ENCODE data around the gene NAAA.
A peak's percentile ranks its signal among the peaks of the same experiment; 100 is the strongest.
"Not testable (repeated sequence)": the region's sequence is repeated elsewhere in the genome, so short reads cannot be mapped to it uniquely, and the experiment has no call there.

The NAAA gene

DNA sequence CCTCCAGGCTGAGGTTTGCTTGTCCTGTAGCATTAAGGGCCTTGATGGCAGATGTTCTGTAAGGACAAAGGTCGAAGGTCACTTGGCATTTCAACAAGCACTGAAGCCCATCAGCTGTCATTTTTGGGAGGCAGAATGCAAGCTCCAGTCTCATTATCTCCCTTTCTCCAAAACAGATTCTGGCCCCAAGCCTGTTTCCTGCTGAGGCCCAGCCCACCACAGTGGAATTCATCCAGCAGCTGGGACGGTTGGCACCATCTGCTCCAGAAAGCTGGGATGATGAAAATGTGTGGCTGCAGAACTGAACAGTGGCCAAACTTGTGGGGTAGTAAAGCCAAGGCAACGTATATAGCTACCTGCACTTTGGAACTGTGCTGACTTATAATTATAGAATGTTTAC lies 20.9 kb downstream of the NAAA start:
- DNase-seq (ENCODE audit: low read depth in 2 of 2), result no peak

DNA sequence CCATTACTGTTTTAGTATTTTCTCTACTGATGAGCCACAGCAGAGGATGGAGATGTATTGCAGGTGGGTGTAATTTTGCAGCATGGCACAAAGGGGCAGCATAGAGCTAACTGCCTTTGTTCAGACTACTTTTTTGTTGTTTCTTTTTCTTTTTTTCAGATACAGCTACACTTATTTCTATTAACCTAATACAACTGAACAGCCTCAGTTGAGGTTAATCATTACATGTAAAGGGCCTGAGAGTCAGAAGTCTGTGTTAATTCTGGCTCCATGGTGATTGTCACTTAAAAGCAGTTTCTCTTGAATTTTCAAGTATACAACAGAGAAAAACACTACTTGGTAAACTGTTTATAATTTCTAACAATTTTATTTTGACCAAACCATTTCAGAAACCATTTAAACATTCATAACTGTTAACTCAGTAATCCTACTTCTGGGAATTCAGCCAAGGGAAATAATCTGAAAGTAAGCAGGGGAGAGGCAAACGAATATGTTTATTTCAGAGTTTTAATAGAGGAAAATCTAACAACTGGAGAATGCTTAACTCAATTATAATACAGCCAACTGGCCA lies 24.6 kb downstream of the NAAA start:
- peak in 1 of 2 experiments; percentile 6 for DNase-seq (ENCODE audit: low read depth in 2 of 2)

DNA sequence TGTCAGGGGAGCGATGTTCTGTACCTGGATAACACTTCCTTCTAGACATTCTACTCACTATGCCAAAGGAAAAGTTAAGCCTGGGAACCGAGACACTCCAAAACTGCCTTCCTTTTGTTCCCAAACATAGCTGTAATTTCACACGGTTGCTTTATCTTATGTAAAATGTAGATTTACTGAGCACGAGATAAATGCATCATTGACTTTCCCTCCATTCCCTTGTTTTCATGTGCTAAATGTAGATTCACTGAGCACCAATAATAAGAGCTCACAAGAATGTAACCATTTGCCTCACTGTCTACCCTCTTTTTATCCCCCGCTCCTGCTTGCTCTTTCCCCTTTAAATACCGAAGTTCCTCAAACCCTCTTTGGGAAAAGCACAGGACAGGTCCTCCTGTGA lies 27.8 kb downstream of the NAAA start:
- DNase-seq (ENCODE audit: low read depth in 2 of 2), result no peak

DNA sequence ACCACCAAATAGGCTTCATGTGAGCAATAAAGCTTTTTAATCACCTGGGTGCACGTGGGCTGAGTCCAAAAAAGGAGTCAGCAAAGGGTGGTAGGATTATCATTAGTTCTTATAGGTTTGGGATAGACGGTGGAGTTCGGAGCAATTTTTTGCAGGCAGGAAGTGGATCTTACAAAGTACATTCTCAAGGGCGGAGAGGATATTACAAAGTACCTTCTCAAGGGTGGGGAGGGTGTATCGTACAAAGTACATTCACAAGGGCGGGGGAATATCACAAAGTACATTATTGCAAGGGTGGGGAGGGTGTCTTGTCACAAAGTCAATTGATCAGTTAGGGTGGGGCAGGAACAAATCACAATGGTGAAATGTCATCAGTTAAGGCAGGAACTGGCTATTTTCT lies 30.0 kb downstream of the NAAA start:
- DNase-seq (ENCODE audit: low read depth in 2 of 2), result not testable (repeated sequence)

DNA sequence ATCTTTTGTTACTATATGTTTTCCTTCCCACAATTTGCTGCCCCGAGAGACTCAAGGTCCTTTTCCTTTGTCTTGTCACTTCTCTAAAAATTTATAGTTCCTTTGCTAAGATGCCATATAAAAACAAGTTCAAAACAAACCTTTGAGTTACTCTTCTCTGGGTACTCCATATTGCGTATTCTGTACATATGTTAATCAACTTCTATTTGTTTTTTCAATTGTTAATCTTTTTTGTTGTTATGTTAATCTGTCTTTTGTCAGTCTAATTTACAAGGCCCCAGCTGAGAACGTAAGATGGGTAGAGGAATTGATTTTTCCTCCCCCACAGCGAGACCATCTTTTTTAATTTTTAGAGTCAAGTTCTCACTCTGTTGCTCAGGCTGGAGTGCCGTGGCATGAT lies 31.4 kb downstream of the NAAA start:
- no peak for DNase-seq (ENCODE audit: low read depth in 2 of 2)

DNA sequence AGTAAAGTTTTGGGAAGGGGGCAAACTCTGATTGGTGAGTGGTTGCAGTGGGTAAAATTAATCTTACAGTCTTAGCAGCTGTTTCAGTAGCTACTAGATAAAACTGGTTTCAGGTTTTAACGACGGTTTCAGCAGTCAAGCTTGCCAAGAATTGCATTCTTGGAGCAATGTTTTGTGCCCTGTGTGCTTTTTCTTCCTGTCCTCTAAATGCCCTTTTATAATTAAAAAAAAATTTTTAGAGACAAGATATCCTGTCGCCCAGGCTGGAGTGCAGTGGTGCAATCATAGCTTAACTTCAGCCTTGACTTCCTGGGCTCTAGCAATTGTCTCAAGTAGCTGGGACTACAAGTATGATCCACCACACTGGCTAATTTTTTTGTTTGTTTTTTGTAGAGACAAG lies 32.3 kb downstream of the NAAA start:
- no peak for DNase-seq (ENCODE audit: low read depth in 2 of 2)

DNA sequence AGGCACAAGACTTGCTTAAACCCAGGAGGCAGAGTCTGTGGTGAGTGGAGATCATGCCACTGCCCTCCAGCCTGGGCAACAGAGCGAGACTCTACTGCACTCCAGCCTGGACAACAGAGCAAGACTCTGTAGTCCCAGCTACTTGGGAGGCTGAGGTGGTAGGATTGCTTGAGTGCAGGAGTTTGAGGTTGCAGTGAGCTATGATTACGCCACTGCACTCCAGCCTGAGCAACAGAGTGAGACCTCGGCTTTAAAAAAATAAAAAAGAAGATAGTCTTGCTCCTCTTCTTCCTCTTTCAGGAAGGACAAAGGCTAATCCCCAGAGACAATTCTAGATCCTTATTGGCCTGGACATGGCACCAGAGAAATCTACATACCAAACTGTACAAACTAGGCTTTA lies 32.8 kb downstream of the NAAA start:
- no peak for DNase-seq (ENCODE audit: low read depth in 2 of 2)

DNA sequence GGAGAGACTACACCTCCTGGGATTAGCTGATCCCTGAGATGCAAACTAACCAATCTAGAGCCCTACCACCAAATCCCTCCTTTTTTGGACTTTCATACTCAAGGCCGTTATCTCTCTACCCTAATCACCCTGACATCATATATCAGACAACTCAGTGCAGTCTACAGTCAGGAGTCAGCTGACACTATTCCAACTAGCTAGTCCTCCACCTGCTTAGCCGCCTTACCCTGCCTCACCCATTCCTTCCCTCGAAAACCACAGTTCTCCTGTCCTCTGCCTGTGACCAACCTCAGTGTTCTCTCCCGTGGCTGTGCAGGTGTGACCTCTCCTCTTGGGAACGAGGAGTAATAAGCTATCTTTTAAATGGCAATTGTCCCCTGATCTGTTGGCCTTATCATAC lies 36.7 kb downstream of the NAAA start:
- no peak for DNase-seq (ENCODE audit: low read depth in 2 of 2)

DNA sequence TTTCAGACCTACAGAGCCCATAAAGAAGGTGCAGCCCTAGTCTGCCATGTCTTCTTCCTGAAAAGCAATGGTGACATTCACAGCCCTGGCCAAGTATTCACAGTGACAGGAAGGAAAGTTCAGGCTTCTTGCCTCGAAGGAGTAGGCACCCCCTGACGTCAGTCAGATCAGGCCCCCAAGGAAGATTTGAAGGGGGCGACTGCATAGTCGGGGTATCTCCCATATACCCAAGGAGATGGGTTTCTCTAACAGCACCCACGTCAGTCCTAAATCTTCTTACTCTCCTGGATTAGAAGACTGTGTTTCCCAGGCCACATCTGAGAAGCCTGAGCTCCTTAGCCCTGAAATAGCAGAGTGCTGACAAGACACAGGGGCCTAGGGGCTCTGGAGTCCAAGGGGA lies 38.5 kb downstream of the NAAA start, which contains the start of gene PPEF2:
Gene PPEF2 (minus strand): TSS at position 101 of the 400 bp plus-strand sequence. CDS start 6,127 bp downstream, outside the sequence.
- DNase-seq (ENCODE audit: low read depth in 2 of 2), result no peak

DNA sequence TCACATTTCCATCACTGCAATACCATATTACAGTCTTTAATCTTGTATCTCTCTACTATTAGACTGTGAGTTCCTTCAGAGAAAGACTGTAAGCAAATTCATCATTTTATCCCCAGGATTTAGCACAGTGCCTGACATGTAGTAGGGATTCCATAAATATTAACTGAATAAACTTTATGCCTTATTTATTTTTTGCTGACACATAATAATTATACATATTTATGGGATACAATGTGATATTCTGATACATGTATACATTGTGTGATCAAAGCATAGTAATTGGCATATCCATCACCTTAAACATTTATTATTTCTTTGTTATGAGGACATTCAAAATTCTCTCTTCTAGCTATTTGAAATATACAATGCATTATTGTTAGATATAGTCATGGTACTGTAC lies 42.3 kb downstream of the NAAA start:
- no peak for DNase-seq (ENCODE audit: low read depth in 2 of 2)

DNA sequence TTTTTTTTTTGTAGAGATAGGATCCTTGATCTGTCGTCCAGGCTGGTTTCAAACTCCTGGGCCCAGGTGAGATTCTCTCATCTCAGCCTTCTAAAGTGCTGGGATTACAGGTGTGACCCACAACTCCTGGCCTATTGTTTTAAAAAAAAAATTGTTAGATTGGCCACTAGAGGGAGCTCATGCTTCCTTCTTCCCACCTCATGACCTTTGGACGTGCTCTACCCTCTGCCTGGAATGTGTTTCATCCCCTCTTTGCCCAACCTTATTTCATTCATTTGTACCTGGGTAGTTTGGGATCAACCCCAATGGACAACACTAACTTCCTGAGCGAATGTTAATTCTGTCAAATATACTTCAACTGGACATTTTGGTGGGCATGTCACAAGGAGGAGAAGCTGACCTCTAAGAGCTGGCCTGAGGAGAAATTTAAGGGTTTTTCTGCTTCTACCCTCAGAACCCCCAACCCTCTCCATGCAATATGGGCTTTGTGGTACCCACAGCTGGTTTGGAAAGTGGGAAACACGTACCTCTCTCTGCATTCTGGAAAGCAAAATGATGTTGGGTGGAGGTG lies 45.0 kb downstream of the NAAA start:
- DNase-seq (ENCODE audit: low read depth in 2 of 2), result no peak

DNA sequence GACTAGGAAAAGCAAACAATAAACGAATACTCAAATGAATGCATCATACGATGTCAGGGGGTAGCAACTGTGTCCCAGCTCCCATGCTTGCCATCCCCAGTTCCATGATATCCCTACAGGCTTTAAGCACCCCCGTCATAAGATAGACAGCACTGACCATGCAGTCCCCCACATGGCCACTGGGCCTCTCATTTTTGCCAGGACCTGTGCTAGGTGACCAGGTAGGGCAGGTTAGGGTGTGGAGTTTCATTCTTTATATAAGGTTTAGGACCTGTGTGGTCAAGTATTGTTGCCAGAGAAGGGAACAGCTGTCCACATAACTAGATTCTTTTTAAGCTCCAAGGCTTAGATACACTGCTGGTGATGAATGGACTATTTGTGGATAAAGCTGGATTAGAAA lies 48.3 kb downstream of the NAAA start:
- no peak for DNase-seq (ENCODE audit: low read depth in 2 of 2)

DNA sequence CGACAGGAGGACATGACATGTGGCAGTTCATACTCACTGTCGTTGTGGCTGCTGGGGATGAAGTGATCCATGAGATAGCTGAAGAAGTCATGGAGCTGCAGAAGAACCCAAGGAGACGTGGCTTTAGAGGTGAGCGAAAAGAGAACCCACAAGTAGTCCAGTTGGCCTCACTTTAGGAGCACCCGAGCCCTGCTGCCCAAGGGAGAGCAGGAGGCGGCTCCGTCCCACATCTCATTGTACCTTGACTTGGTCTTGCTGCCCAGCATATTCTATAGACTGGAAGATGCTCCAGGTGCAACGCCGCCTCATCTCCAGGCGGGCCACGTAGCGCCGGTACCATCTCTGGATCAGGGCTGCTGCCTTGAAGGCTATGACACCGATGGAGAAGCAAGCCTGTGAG lies 49.2 kb downstream of the NAAA start:
- no peak for DNase-seq (ENCODE audit: low read depth in 2 of 2)

DNA sequence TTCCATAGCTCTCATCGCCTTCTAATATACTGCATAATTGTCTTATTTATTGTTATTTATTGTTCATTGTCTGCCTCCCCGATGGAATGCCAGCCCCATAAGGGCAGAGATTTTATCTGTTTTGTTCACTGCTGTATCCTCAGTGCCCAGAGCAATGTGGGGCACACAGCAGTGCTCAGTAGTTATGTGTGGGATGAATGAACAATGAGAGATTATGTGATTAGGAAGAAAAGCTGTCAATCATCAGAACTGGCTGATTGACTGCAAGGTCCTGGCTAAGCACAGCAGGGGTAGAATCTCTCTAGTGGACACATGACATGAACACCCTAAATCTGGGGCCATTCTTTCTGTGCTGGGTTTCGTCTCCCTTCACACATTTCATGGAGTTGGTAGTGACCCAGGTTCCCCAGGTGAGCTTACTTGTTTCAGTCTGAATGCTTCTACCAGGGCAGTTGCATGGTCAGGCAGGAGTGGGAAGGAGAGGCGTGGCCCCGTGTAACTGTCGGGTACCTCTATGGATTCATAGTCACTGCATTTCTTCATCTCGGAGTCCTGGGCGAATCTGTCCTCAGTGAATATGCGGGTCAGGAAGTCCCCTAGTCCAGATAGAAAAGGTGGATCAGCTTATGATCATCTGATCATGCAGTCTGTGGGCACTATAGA lies 51.1 kb downstream of the NAAA start:
- no peak for DNase-seq (ENCODE audit: low read depth in 2 of 2)

DNA sequence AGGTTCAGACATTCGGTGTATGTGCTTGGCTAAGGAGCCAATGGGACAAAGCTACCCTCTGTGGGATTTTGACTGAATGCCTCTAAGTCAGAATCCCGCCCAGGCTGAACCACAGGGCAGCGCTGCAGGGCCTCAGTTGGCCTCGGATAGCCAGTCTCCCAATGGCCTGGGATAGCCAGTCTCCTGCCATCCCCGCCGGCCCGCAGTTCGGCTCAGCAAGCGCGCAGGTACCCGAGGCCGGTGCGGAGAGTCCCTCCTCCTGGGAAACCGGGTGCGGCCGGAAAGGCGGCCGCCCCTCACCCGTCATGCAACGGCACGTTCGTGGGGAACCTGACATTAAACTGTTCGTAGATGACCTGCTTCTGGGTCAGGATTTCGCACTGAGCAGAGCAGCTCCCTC lies 54.7 kb downstream of the NAAA start:
- DNase-seq (ENCODE audit: low read depth in 2 of 2), result no peak

DNA sequence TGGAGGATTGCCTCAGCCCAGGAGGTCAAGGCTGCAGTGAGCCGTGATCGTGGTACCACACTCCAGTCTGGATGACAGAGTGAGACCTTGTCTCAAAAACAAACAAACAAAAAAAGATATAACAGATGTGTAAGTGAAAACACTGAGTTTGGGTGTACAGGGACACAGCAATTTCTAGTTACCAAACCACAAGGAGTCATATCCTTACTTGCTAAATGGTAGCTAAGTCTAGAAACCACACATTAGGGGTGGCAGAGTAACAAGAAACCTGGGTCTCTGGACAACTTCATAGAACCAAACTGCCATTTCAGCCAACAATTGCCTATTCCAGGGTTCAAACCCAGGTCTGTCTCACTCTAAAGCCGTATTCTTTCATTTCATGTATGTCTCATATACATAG lies 59.3 kb downstream of the NAAA start:
- DNase-seq (ENCODE audit: low read depth in 2 of 2), result no peak

DNA sequence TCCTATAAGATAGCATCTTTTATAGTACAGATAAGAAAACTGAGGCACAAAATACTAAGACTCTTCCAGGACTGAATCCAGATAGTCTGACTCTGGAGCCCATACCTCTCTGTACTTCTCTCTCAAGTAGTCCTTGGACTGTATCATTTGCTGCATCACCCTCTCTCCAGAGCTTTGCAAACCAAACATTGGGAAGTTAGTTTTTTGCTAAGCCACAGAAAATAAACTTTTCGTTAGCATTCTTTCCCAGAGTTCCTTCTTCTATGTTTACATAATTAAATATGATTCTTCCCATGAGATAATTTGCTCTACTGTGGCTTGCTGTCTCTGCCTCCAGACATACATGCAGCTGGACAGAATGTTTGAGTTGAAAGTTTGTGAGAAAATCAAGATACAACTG lies 60.5 kb downstream of the NAAA start:
- DNase-seq (ENCODE audit: low read depth in 2 of 2), result no peak

DNA sequence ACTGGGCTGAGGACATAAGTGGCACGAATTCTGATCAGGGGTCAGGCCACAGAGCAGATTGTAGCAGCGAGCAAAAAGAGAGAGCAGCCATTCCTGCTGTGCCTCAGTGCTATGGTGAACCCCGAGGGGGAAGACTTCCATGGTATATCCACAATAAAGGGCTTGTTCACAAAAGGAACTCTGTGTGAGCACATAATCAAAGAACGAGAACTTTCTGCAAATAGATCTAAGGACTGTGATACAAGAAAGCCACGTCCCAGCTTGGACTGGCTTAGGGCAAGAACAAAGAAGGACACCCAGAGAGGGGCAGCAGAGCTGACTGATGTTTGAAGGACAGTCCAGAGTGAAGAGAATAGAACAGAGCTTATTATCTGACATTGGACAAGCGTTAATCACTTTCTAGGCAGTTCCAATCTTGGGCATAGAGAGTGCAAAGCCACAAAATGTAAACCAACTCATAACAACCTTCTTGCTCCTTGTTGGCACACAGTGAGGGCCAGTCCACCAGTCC lies 62.5 kb downstream of the NAAA start:
- DNase-seq (ENCODE audit: low read depth in 2 of 2), result no peak

DNA sequence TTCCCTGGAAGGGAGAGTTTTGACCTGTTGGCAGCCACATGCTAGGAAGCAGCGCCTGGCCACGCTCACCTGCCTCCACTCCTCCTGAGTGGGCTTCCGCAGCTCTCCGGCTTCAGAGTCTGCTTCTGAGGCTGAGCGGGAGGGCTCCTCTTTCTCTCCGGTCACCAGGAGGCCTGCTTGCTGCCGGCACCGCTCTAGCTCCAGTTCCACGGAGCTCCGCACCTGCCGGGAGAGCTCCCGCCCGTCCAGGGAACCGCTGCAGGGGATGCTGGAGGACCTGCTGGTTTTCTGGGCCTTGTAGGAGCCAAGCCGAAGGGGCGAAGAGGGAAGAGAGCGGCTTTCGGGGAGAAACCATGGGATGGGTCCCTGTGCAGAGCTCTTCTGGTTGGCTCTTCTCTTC lies 64.6 kb downstream of the NAAA start:
- DNase-seq (ENCODE audit: low read depth in 2 of 2), result no peak

DNA sequence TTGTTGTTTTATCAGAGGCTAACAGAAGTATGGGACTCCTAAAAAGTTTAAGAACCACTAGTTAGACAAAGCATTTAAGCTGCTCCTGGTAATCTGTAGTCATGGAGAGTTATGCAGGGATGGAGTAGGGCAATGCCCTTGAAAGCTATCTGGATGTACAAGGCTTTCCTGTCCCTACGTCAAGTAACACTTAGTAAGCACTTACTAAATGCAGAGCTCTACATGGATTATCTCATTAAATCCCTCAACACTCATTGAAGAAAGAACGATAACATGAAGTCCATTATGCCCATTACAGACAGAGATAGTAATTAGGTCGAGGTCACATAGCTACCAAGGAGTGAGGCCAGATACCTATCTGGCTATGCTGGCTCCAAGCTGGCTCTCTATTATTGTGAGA lies 71.7 kb downstream of the NAAA start:
- DNase-seq (ENCODE audit: low read depth in 2 of 2), result no peak

DNA sequence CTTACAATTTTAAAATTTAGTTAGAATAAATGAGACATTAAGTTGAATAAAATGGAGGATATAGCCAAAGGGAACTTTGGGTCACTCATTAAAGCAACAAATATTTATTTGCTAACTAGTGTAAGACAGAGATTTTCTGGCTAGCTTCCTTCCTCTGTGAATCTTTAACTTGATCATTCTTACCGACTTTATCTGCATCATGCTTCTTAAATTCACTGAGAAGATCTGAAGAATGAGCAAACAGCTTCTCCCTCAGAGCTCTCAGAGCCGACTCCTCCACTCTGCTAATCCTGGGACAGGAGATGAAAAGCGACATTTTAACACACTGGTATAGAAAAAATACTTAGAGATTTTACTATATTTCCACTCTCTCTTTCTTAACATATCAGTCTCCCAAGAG lies 73.7 kb downstream of the NAAA start:
- DNase-seq (ENCODE audit: low read depth in 2 of 2), result no peak
